ENCODE measurements around the gene HTR6. TPM values are rescaled to one million over a fixed set of nuclear protein-coding genes. Genes with fewer than 3 reads are reported as not detected.

HTR6 gene
- total RNA-seq, 4 donors from 2014 or later = not detected

- Histone ChIP-seq H3K4me1 (no peaks in the 10 kb centered on the region), H3K36me3 (peaks cover 7 to 22% of the 10 kb centered on the region in 2 donors), H3K27me3 (no peaks in the 10 kb centered on the region), H3K27ac (no peak overlapping the region), H3K4me3 (replicated peaks in 1 of 3) (no peak overlapping the region), H3K9me3 (no peaks in the 10 kb centered on the region)
- intact Hi-C loops (cut with DNase I) = no loop called here
- TF ChIP-seq, protein P1, sequence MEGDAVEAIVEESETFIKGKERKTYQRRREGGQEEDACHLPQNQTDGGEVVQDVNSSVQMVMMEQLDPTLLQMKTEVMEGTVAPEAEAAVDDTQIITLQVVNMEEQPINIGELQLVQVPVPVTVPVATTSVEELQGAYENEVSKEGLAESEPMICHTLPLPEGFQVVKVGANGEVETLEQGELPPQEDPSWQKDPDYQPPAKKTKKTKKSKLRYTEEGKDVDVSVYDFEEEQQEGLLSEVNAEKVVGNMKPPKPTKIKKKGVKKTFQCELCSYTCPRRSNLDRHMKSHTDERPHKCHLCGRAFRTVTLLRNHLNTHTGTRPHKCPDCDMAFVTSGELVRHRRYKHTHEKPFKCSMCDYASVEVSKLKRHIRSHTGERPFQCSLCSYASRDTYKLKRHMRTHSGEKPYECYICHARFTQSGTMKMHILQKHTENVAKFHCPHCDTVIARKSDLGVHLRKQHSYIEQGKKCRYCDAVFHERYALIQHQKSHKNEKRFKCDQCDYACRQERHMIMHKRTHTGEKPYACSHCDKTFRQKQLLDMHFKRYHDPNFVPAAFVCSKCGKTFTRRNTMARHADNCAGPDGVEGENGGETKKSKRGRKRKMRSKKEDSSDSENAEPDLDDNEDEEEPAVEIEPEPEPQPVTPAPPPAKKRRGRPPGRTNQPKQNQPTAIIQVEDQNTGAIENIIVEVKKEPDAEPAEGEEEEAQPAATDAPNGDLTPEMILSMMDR (IDR thresholded peaks at IDR 0.05) = no peak
- no peak for TF ChIP-seq POLR2A (IDR thresholded peaks at IDR 0.05)
- no peak for DNase-seq
- WGBS, 2 donors = 88 to 90% methylated on average over 5 of the region's 5 CpGs
Measured at GRCh38 chr1:19689085-19689757, 24.5 kb downstream of the HTR6 start.

GRCh38 chr1:19689856-19690255 is 25.2 kb downstream of the HTR6 start:
- Histone ChIP-seq H3K4me3 (replicated peaks in 1 of 3) (no peak overlapping the region), H3K27ac (no peak overlapping the region), H3K4me1 (no peaks in the 10 kb centered on the region), H3K9me3 (no peaks in the 10 kb centered on the region), H3K36me3 (peaks cover 7 to 26% of the 10 kb centered on the region in 2 donors), H3K27me3 (no peaks in the 10 kb centered on the region)
- DNase-seq = no peak
- 83 to 94% methylated on average over 3 of the region's 3 CpGs for WGBS, 2 donors
- intact Hi-C loops (cut with DNase I) = no loop called here
- TF ChIP-seq, protein P1 (IDR thresholded peaks at IDR 0.05) = no peak

DNA sequence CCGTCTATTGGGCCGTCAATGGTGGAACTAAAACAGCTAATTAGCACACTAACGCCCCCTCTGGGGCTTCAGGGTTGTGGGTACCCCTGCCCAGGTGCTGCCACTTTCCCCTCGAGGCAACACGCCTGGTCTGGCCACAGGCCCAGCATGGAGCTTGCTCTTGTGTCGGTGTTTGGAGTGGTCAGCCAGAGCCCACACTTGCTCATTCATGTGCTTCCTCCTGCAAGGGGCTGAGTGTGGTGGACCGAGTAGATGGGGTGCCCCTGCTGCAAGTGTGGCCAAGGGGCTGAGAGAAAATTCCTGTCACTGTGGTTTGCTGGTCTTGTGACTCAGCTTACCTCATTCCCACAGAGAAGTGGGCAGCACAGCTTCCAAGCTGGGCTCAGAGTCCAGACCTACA is 25.7 kb downstream of the HTR6 start:
- H3K4me1 ChIP-seq = no peaks in the 10 kb centered on the region
- no peak for TF ChIP-seq POLR2A (IDR thresholded peaks at IDR 0.05)
- TF ChIP-seq, protein P1 (IDR thresholded peaks at IDR 0.05) = no peak
- peaks cover 7 to 26% of the 10 kb centered on the region in 2 donors for H3K36me3 ChIP-seq
- H3K27ac ChIP-seq = no peak overlapping the region
- intact Hi-C loops (cut with DNase I) = no loop called here
- 89 to 91% methylated on average over 6 to 7 of the region's 7 CpGs for WGBS, 2 donors
- no peak for DNase-seq
- no peaks in the 10 kb centered on the region for H3K27me3 ChIP-seq
- no peak overlapping the region for H3K4me3 ChIP-seq (replicated peaks in 1 of 3)
- H3K9me3 ChIP-seq = no peaks in the 10 kb centered on the region

DNA sequence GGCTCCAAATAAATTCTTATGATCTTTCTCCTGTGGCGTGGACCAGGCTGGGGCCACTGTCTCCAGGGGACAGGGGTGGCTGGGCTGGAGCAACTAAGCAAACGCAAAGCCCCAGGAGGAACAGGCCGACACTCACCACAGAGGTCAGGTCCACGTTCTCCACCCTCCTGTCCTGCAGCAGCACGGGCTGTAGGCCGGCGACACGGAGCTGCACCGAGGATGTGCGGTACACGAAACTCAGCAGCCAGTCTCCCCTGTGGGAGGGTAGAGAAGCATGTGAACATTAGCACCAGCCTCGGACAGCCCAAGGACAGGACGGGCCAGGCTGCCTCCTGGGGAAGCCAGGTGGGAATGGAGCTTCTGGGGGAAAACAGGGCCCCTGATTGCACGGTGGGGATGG is 29.6 kb downstream of the HTR6 start:
- whole genome bisulfite sequencing, 2 donors = 85 to 90% methylated on average over 11 to 14 of the region's 14 CpGs
- Histone ChIP-seq H3K36me3 (peaks cover 7 to 24% of the 10 kb centered on the region in 2 donors), H3K4me1 (no peaks in the 10 kb centered on the region), H3K27me3 (no peaks in the 10 kb centered on the region), H3K4me3 (replicated peaks in 1 of 3) (no peak overlapping the region), H3K27ac (no peak overlapping the region), H3K9me3 (no peaks in the 10 kb centered on the region)
- TF ChIP-seq, protein P1 (IDR thresholded peaks at IDR 0.05) = no peak
- no peak for TF ChIP-seq POLR2A (IDR thresholded peaks at IDR 0.05)
- DNase-seq = no peak
- intact Hi-C loops (cut with DNase I) = no loop called here

DNA sequence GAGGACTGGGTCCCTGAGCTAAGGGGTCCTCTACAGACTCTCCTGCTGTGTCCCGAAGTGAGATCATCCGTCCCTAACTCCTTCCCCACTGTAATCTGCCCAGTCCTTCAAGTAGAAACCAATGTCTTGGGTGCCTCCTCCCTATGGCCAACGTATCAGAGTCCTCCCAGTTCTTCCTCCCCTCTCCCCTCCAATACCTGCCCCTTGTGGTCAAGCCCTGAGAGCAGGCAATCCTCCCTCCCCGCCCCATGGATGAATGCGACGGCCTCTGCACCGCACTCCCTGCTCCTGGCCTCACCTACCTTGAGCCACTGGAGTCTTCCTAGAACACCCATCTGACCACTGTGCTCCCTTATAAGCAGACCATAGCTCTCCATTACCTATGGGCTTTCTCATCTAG is 31.1 kb downstream of the HTR6 start:
- DNase-seq = no peak
- WGBS, 2 donors = 97 to 98% methylated on average over 7 of the region's 7 CpGs
- intact Hi-C loops (cut with DNase I) = no loop called here
- Histone ChIP-seq H3K4me3 (replicated peaks in 1 of 3) (no peak overlapping the region), H3K27ac (no peak overlapping the region), H3K27me3 (no peaks in the 10 kb centered on the region), H3K36me3 (peaks cover 11 to 24% of the 10 kb centered on the region in 2 donors), H3K4me1 (no peaks in the 10 kb centered on the region), H3K9me3 (no peaks in the 10 kb centered on the region)
- TF ChIP-seq, protein P1 (IDR thresholded peaks at IDR 0.05) = no peak
- no peak for TF ChIP-seq POLR2A (IDR thresholded peaks at IDR 0.05)
